IMR-90 (cell line): ENCODE results near the gene CELF5. TPM values are rescaled to one million over a fixed set of nuclear protein-coding genes. Genes with fewer than 3 reads are reported as not detected.

ENCODE experiments used
- ATAC-seq: fragments of 200-7000 bp; cut with Tn5 transposase; 2 replicates; pipeline ENCODE4 v1.9.1; 2020; ENCODE audit warnings: low read depth, mild to moderate bottlenecking, moderate library complexity
- BruUV-seq: library from RNA; stranded (reverse); fragments of 400-500 nt; replicated peaks from 2 replicates; lab custom pipeline; 2021; lab: Mats Ljungman, UMichigan
- CTCF ChIA-PET: fragments of 300-600 bp; formaldehyde crosslinking; extraction: SDS; loops from one replicate; lab custom pipeline; 2021; ENCODE audit warnings: antibody characterized with exemption; lab: Yijun Ruan, JAX
- POLR2A ChIA-PET: fragments of 300-600 bp; sonication (Branson Sonifier 250); formaldehyde crosslinking; loops from one replicate; lab custom pipeline; 2022; ENCODE audit warnings: antibody characterized with exemption; ENCODE audit not compliant: unreplicated experiment; lab: Charles Lee
- DNase-seq: peaks from one replicate; pipeline ENCODE4 v3.0.0; 2013
- H2AFZ ChIP-seq: replicated peaks from 2 replicates; pipeline ENCODE3; 2013; ENCODE audit warnings: low read length, mild to moderate bottlenecking; ENCODE audit not compliant: poor library complexity
- H2AK5ac ChIP-seq: 2 replicates; pipeline ENCODE4 v1.6.1; 2013; ENCODE audit warnings: low read depth, low read length, inconsistent platforms
- H2AK9ac ChIP-seq: replicated peaks from 2 replicates; pipeline ENCODE3; 2013; ENCODE audit warnings: mild to moderate bottlenecking, low read depth, low read length, moderate library complexity; ENCODE audit not compliant: poor library complexity
- H2BK120ac ChIP-seq: 2 replicates; pipeline ENCODE4 v1.6.1; 2013; ENCODE audit warnings: low read depth, low read length, inconsistent platforms
- H2BK15ac ChIP-seq: 3 replicates; pipeline ENCODE4 v1.6.1; 2013; ENCODE audit warnings: low read depth, low read length, inconsistent platforms
- H2BK20ac ChIP-seq: 2 replicates; pipeline ENCODE4 v1.6.1; 2013; ENCODE audit warnings: low read depth, mild to moderate bottlenecking, inconsistent platforms, low read length, moderate library complexity
- H2BK5ac ChIP-seq: 2 replicates; pipeline ENCODE4 v1.6.1; 2013; ENCODE audit warnings: mild to moderate bottlenecking, low read depth, low read length, inconsistent platforms; ENCODE audit not compliant: poor library complexity, severe bottlenecking
- H3K14ac ChIP-seq: replicated peaks from 2 replicates; pipeline ENCODE4 v1.6.1; 2013; ENCODE audit warnings: low read depth, low read length, inconsistent platforms
- H3K18ac ChIP-seq: 2 replicates; pipeline ENCODE4 v1.6.1; 2013; ENCODE audit warnings: low read depth, low read length, control low read depth
- H3K23ac ChIP-seq: 2 replicates; pipeline ENCODE4 v1.6.1; 2013; ENCODE audit warnings: low read depth, low read length, inconsistent platforms
- H3K27ac ChIP-seq: 2 replicates; pipeline ENCODE4 v1.5.1; 2013; ENCODE audit warnings: mild to moderate bottlenecking, control low read depth, low read length; ENCODE audit not compliant: insufficient read depth
- H3K27me3 ChIP-seq: 2 replicates; pipeline ENCODE4 v1.6.1; 2013; ENCODE audit warnings: low read length; ENCODE audit not compliant: control insufficient read depth, insufficient read depth
- H3K36me3 ChIP-seq: 2 replicates; pipeline ENCODE4 v1.6.1; 2013; ENCODE audit warnings: low read length, mixed read lengths; ENCODE audit not compliant: control insufficient read depth, insufficient read depth
- H3K4ac ChIP-seq: 2 replicates; pipeline ENCODE4 v1.6.1; 2013; ENCODE audit warnings: low read depth, low read length, inconsistent platforms
- H3K4me1 ChIP-seq: 2 replicates; pipeline ENCODE4 v1.6.1; 2013; ENCODE audit warnings: low read length, mixed read lengths; ENCODE audit not compliant: control insufficient read depth, insufficient read depth
- H3K4me2 ChIP-seq: 2 replicates; pipeline ENCODE4 v1.6.1; 2013; ENCODE audit warnings: low read depth, mild to moderate bottlenecking, control low read depth, low read length, moderate library complexity
- H3K4me3 ChIP-seq: 2 replicates; pipeline ENCODE4 v1.5.1; 2013; ENCODE audit warnings: low read depth, mild to moderate bottlenecking, control low read depth, low read length, moderate library complexity; ENCODE audit not compliant: insufficient read depth
- H3K56ac ChIP-seq: 2 replicates; pipeline ENCODE4 v1.6.1; 2013; ENCODE audit warnings: low read length, inconsistent platforms; ENCODE audit not compliant: insufficient read depth; ENCODE audit errors: extremely low read depth
- H3K79me1 ChIP-seq, 2 experiments: 2 replicates each; pipeline ENCODE4 v1.6.1; 2013; ENCODE audit warnings: low read length in 2 of 2, inconsistent platforms in 1 of 2, low read depth in 1 of 2
- H3K9ac ChIP-seq: 2 replicates; pipeline ENCODE4 v1.6.1; 2013; ENCODE audit warnings: low read depth, low read length, control low read depth
- H3K9me1 ChIP-seq: 2 replicates; pipeline ENCODE4 v1.6.1; 2013; ENCODE audit warnings: low read length, inconsistent platforms; ENCODE audit not compliant: insufficient read depth
- H3K9me3 ChIP-seq: 2 replicates; pipeline ENCODE4 v1.6.1; 2013; ENCODE audit warnings: low read length; ENCODE audit not compliant: control insufficient read depth, insufficient read depth
- H4K20me1 ChIP-seq: 2 replicates; pipeline ENCODE4 v1.6.1; 2013; ENCODE audit warnings: low read length, inconsistent platforms; ENCODE audit not compliant: insufficient read depth
- H4K5ac ChIP-seq: 2 replicates; pipeline ENCODE4 v1.6.1; 2013; ENCODE audit warnings: mild to moderate bottlenecking, low read depth, low read length, control low read depth
- H4K8ac ChIP-seq, 2 experiments: 2 replicates each; pipeline ENCODE4 v1.6.1; 2013; ENCODE audit warnings: low read depth in 2 of 2, low read length in 2 of 2, control low read depth in 1 of 2, inconsistent platforms in 1 of 2
- H4K91ac ChIP-seq: 2 replicates; pipeline ENCODE4 v1.6.1; 2013; ENCODE audit warnings: low read depth, low read length, inconsistent platforms; ENCODE audit not compliant: insufficient read depth
- CEBPB ChIP-seq: IDR thresholded peaks from 2 replicates; pipeline ENCODE4 v1.6.1; 2012; ENCODE audit warnings: low read depth, low read length, improper control_type of control experiment
- MAZ ChIP-seq: IDR thresholded peaks from 2 replicates; pipeline ENCODE4 v1.6.1; 2012; ENCODE audit warnings: low read depth, mild to moderate bottlenecking, low read length, improper control_type of control experiment, moderate library complexity, borderline replicate concordance
- WGBS, 2 experiments: methylation state at CpG; one replicate each; pipeline versions ENCODE4 v1.1.5 to v1.1.7; 2013; ENCODE audit warnings: missing lambda C conversion rate in 2 of 2; ENCODE audit not compliant: insufficient read length in 1 of 2; ENCODE audit errors: extremely low coverage in 2 of 2; 5-methylcytosine and 5-hydroxymethylcytosine counted together
- dilution Hi-C: fragments of 300-500 bp; cut with HindIII; formaldehyde crosslinking; loops from one replicate; pipeline ENCODE4 v1.14.3; 2018; ENCODE audit warnings: low sequenced_read_pairs; ENCODE audit not compliant: unreplicated experiment
- in situ Hi-C: fragments of 300-500 bp; cut with MboI; formaldehyde crosslinking; loops from 3 replicates; pipeline ENCODE4 v1.14.3; 2019; ENCODE audit warnings: low sequenced_read_pairs, inconsistent platforms, mixed read lengths
- intact Hi-C: fragments of 100-400 bp; cut with micrococcal nuclease; formaldehyde crosslinking; loops from 2 replicates; pipeline ENCODE4 v1.10.0; 2022
- polyA plus RNA-seq, 3 experiments: library from polyadenylated mRNA; depleted of rRNA; stranded (reverse); fragments of >200 nt; gene quantifications; 2 replicates each; pipeline ENCODE4 v1.2.3, GENCODE V29; 2012; ENCODE audit warnings: low replicate concordance in 1 of 3
- total RNA-seq: library from RNA; depleted of rRNA; stranded (reverse); fragments of >200 nt; gene quantifications from 2 replicates; pipeline ENCODE4 v1.2.3, GENCODE V29; 2012

Gene CELF5
- total and polyA plus RNA-seq, 2 of the 4 experiments (the other 2 are of a cell fraction): 0.02 TPM; not detected in 1

DNA sequence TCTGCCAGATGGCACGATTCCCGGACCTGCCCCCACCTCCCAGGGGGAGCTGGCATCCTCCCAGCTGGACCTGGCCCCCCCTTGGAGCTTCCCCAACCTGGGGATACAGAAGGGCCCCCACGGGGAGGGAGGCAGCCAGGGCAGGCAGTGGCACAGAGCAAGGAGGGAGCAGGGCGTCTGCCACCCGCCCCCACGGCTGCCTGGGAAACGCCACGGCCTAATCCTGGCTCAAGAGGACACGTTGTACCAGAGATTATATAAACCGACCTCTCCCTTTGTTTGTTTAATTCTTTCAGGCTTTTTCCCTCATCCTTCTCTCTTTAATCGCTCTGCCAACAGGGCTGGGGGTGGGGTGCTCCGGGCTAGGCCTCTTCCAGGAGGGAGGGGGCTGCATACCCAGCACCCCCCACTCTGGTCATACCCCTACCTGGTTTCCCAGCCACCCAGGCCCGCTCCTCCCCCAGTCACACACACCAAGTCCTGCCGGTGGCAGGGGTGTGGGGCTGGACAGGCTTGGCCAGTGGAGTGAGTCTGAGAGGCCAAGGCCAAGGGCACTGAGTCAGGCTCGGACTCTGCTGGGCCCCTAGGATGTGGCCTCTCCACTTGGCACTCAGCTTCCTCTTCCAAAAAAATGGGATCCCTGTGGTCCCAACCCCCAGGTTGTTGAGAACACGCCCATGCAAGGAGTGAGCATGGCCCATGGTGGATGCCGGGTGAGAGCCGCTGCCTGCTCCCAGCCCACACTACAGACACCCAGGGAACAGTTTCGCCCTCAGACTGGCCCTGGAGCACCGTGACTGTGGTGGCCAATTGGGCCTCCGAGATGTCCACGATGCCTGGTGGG is 112.4 kb downstream of the CELF5 start:
- Histone ChIP-seq H4K20me1 (no peaks in the 10 kb centered on the region), H3K14ac (peak overlapping the region; percentile 62), H3K4me1 (peaks cover 24% of the 10 kb centered on the region), H4K91ac (peak overlapping the region; percentile 89), H3K79me1 (no peaks in the 10 kb centered on the region; a peak in 1 of 4 replicates), H4K8ac (peak overlapping the region; percentile 81 to 84), H3K4ac (peak overlapping the region; percentile 51), H3K56ac (no peak overlapping the region), H3K9ac (peak overlapping the region; percentile 40), H2BK15ac (peak overlapping the region; percentile 92; the same call in 2 of the 3 replicates), H2BK5ac (peak overlapping the region; percentile 53), H3K4me2 (peak overlapping the region; percentile 40; the same call in 1 of the 2 replicates), H2AK5ac (peak overlapping the region; percentile 94), H3K36me3 (no peaks in the 10 kb centered on the region), H4K5ac (peak overlapping the region; percentile 47), H3K9me3 (no peaks in the 10 kb centered on the region), H3K9me1 (peaks cover 9% of the 10 kb centered on the region; the same call in 1 of the 2 replicates), H3K4me3 (no peak overlapping the region), H2BK120ac (peak overlapping the region; percentile 69), H2BK20ac (peak overlapping the region; percentile 53), H3K27me3 (no peaks in the 10 kb centered on the region), H3K23ac (0 out of 2 replicates have a peak overlapping the region, but pooled peaks have one; percentile 13), H3K18ac (peak overlapping the region; percentile 26), H2AK9ac (peak overlapping the region; percentile 92), H3K27ac (peak overlapping the region; percentile 56), H2AFZ (peak overlapping the region; percentile 87)
- POLR2A ChIA-PET: no interaction called here
- intact Hi-C loops: no loop called here
- WGBS, 2 experiments: 68% methylated on average over 7 of the region's 22 CpGs; no CpG with 5 or more reads in 1 of the 2 experiments
- BruUV-seq: no TSS peak
- ATAC-seq (peak; percentile 88), DNase-seq (peak; percentile 48)
- TF ChIP-seq CEBPB: no peak
- TF ChIP-seq MAZ: peak; percentile 40; the same call in 1 of the 2 replicates
- in situ Hi-C loops: no loop called here
- dilution Hi-C loops: no loop called here
- CTCF ChIA-PET: no interaction called here
